ENCODE results near the gene EYA2.
"Not testable (repeated sequence)": the region's sequence is repeated elsewhere in the genome, so short reads cannot be mapped to it uniquely, and the experiment has no call there.

The EYA2 gene

GRCh38 chr20:47179267-47179666, 284.6 kb downstream of the EYA2 start:
- no peak for DNase-seq

- peak; percentile 85 for DNase-seq
These were observed 286.6 kb downstream of the EYA2 start for GRCh38 chr20:47181056-47181862.

- DNase-seq, result no peak
These were observed 288.7 kb downstream of the EYA2 start for GRCh38 chr20:47183367-47183766.

DNA sequence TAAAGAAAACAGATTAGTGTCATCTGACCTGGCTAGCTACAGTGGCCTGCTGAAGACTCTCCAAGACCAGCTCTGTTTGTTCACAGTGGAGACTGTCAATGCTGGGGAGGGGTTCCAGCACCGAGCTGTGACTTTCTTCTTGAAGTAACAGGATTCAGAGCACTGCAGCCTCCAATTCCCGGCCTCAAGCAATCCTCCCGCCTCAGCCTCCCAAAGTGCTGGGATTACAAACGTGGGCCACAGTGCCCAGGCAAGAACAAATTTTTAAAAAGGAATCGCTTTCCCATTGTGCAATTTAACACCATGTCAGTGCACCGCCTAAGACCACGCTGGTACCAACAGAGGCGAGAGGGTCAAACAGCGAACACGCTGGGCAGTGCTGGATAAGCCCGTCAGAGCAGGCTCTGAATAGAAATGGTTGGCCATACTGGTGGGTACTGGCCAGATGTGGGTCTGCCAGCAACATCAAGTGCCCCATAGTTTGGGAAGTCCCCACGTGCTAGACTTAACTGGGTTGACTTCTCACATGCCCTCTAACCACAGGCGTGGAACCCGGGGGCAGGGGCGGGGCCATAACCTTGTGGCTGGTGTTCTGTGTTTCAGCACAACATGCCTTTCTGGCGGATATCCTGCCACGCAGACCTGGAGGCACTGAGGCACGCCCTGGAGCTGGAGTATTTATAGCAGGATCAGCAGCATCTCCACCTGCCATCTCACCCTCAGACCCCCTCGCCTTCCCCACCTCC, 293.0 kb downstream of the EYA2 start:
- DNase-seq, result no peak

DNA sequence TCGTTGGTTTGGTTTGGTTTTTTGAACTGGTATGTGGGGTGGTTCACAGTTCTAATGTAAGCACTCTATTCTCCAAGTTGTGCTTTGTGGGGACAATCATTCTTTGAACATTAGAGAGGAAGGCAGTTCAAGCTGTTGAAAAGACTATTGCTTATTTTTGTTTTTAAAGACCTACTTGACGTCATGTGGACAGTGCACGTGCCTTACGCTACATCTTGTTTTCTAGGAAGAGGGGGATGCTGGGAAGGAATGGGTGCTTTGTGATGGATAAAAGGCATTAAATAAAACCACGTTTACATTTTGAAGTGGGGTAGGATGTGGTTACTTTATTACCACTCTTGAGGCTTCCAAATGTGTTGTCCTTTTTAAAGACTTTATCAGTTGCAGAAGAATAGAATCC, 293.9 kb downstream of the EYA2 start:
- DNase-seq, result peak; percentile 12

DNA sequence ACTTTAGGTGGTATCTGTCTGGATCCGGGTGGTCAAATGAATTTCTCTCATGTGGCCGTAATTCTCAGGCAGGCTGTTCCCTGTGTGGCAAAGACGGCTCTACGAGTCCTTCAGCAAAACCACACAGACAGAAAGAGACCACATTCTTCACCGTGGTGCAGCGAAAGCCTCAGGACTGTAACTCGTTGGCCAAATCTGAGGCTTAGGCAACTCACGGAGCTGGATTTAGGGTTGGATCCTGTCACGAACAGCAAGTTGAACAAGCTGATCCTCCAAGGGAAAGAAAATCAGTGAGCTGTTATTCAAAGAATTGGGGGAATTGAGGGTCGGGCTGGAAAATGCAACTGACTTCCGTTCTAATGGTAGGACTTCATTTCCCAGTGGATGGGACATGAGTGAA, 294.4 kb downstream of the EYA2 start:
- peak; percentile 52 for DNase-seq

DNA sequence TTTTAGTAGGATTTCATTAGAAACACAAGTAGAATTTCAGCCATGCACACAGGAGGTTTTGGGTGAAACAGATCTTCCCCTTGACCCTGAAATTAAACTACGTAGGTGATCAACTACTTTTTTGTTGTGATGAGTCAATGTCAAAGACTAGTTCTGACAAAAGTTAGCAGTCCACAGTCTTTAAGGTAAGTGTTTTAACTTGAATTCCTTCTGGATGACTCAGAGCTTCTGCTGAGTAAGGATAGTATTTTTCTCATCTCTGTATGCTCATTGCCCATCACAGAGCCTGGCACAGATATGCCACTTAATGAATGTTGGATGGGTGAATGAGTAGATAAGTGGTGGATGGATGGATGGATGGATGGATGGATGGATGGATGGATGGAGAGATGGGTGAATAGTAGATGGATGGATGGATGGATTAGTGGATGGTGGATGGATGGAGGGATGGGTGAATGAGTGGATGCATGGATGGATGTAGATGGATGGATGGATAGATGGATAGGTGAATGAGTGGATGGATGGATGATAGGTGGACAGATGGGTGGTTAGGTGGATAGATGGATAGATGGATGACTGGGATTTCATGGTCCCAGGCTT, 296.5 kb downstream of the EYA2 start:
- no peak for DNase-seq

DNA sequence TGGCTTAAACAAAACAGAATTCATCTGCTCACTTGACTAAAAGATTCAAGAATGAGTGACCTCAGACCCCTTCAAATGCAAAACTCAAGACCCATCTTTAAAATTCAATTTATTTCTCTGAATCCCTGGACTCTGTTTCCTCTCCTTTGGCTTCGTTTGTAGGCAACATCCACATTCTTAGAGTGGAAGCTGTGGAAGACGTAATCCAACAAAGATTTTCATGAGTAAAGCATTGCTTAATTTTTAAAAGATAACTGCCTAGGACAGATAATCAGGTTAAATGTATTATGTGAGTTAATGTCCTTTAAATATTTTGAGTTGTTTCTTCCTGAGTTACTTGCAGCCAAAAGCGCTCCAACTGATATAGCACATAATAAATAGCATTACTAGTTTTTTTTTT, 297.3 kb downstream of the EYA2 start:
- DNase-seq, result no peak

- no peak for DNase-seq
These were observed 300.9 kb downstream of the EYA2 start for GRCh38 chr20:47195573-47195972.

- peak; percentile 62 for DNase-seq
These were observed 301.7 kb downstream of the EYA2 start for GRCh38 chr20:47196091-47197081.

DNA sequence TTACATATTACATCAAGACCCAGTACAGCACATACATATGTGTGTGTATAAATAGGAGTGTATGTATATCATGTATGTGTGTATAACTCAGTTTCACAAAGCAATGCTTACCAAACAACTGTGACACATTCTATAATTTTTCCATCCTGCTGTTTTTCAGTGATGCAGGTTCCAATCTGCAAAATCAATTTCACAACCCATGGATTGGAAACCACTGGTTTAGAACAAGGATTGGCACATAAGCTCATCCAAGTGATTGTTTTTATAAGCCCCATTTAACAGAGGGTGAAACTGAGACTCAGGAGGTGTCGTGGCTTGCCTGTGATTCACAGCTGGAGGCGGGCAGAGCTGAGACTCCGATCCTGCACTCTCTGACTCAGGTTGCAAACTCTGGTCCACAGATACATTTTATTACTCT, 303.6 kb downstream of the EYA2 start:
- DNase-seq, result no peak

DNA sequence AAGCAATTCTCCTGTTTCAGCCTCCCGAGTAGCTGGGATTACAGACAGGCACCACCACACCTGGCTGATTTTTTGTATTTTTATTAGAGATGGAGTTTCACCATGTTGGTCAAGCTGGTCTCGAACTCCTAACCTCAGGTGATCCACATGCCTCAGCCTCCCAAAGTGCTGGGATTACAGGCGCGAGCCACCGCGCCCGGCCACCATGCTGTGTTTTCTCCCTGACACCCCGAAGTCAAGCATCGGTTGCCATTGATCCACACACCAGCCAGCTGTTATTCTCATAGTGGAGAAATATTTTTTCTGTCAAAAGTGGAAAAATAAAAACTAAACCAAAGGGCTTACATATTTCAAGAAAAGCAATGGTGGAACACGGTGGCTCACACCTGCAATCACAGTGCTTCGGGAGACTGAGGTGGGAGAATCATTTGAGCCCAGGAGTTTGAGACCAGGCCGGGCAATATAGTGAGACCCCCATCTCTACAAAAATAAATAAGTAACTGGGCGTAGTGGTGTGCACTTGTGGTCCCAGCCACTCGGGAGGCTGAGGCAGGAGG, 304.4 kb downstream of the EYA2 start:
- no peak for DNase-seq

- no peak for DNase-seq
These were observed 306.6 kb downstream of the EYA2 start for GRCh38 chr20:47201074-47201730.

DNA sequence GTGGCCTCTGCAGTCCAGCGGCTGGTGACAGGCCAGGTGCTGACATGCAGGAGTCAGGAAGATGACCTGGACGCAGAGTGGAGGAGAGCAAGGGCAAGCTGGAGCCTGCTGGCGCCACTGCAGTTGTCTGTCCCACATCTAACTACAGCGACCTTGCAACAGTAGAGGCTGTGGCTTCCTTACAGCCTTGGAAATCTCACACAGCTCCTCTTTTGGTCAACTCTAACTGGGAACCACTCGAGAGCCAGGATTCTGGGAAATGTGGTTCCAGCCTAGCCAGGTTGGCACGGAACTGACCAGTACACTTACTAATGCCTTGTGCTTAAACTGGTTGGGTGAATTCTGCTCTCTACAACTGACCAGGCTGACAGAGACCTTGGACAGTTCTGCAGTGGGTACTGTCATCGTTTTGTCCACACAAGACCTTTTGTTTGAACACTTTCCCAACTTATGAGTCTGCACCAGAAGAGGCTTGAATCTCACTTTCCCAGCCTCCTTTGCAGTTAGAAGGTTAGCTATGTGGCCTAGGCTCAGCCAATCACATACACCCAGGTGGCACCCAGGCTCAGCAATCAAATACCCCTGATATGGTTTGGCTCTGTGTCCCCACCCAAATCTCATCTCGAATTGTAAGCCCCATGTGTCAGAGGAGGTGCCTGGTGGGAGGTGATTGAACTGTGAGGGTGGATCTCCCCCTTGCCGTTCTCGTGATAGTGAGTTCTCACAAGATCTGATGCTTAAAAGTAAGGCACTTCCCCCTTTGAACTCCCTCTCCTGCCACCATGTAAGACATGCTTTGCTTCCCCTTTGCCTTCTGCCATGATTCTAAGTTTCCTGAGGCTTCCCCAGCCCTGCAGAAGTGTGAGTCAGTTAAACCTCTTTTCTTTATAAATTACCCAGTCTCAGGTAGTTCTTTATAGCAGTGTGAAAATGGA, 308.4 kb downstream of the EYA2 start:
- DNase-seq, result no peak

GRCh38 chr20:47204008-47204849, 309.6 kb downstream of the EYA2 start:
- DNase-seq, result no peak

- not testable (repeated sequence) for DNase-seq
These were observed 310.1 kb downstream of the EYA2 start for GRCh38 chr20:47204850-47205122.

GRCh38 chr20:47205577-47206123, 311.0 kb downstream of the EYA2 start:
- peak; percentile 76 for DNase-seq

DNA sequence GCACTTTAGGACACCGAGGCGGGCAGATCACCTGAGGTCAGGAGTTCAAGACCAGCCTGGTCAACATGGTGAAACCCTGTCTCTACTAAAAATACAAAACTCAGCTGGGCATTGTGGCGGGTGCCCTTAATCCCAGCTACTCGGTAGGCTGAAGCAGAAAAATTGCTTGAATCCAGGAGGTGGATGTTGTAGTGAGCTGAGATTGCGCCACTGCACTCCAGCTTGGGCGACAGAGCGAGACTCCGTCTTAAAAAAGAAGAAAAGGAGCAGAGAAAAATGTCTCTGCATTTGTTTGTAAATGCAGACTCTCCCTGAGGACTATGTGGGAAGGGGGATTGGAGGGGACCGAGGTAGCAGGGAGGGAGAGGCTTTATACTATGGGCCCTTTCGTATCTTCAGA, 311.9 kb downstream of the EYA2 start:
- DNase-seq, result not testable (repeated sequence)

DNA sequence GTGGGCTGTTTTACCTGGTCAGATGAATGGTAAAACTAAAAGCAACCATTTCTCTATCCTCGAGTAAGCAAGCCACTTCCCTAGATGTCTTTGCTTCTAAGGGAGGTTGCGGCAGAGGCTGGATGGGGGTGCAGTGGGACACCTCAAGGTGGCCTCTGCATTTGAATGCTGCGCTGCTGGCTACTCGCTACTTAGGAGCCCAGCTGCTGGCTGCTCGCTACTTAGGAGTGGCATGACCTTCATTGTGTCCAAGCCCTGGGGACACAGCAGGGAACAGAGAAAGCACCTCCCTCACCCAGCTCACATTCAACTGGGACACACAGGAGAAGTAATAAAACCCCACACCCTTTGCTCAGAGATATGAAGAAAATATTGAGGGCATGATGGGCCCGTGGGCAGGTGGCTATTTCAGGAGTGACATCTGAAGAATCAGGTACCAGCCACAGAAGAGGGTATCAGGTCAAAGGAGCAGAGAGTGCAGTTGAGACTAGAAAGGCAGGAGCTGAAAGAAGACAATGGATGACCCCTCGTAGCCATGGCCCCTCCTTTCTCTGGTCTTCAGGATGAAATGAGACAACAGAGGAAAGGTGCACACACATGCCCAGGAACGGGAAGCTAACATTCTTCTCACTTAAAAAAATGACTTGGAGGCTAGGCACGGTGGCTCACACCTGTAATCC, 312.5 kb downstream of the EYA2 start:
- no peak for DNase-seq

Measured in fibroblast of skin of abdomen (primary cell).